ENCODE results near the gene KCNMA1.

DNA sequence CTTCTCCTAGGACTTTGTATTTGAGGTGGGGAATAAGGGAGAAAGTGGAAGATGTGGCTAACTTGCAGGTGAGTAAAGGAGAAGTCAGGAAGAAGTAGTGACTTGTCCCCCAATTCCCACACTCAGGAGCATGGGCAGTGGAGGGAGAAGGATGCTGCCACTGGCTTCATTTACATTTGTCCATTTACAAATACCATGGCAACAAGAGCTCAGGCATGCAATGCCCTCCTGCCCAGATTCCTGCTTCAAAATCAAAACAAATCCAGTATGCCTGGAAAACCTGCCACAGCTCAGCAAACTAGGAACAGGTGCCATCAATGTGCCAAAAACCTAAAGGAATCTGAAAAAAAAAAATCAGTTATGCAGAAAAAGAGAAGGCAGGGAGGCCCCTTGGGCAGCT, 139.9 kb downstream of the KCNMA1 start:
- TF ChIP-seq E2F4 (IDR thresholded peaks at IDR 0.05; ENCODE audit: low read depth, low read length) (no peak), ZNF217 (IDR thresholded peaks at IDR 0.05) (no peak), BHLHE40 (IDR thresholded peaks at IDR 0.05; ENCODE audit: borderline replicate concordance in 1 of 2, low read depth in 2 of 2, low read length in 1 of 2) (no peak), PAX8 (IDR thresholded peaks at IDR 0.05) (no peak), MAX (IDR thresholded peaks at IDR 0.05; ENCODE audit: low read depth, low read length) (no peak), SIN3A (IDR thresholded peaks at IDR 0.05; ENCODE audit: low read depth, low read length) (no peak)
- TF ChIP-seq, protein P1, sequence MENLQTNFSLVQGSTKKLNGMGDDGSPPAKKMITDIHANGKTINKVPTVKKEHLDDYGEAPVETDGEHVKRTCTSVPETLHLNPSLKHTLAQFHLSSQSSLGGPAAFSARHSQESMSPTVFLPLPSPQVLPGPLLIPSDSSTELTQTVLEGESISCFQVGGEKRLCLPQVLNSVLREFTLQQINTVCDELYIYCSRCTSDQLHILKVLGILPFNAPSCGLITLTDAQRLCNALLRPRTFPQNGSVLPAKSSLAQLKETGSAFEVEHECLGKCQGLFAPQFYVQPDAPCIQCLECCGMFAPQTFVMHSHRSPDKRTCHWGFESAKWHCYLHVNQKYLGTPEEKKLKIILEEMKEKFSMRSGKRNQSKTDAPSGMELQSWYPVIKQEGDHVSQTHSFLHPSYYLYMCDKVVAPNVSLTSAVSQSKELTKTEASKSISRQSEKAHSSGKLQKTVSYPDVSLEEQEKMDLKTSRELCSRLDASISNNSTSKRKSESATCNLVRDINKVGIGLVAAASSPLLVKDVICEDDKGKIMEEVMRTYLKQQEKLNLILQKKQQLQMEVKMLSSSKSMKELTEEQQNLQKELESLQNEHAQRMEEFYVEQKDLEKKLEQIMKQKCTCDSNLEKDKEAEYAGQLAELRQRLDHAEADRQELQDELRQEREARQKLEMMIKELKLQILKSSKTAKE (IDR thresholded peaks at IDR 0.05; ENCODE audit: low read depth, poor library complexity, severe bottlenecking) = no peak
